HG03066 (cell line): ENCODE data around the gene SHC4.
"Not testable (repeated sequence)": the region's sequence is repeated elsewhere in the genome, so short reads cannot be mapped to it uniquely, and the experiment has no call there.

ENCODE experiments used
- ATAC-seq: cut with Tn5 transposase; IDR thresholded peaks from one replicate; pipeline ENCODE4 v1.9.1; 2021; ENCODE audit warnings: low read depth; ENCODE audit not compliant: unreplicated experiment

SHC4 gene

GRCh38 chr15:48928877-48929538 lies 34.7 kb downstream of the SHC4 start:
- no peak for ATAC-seq

- no peak for ATAC-seq
These were observed 38.0 kb downstream of the SHC4 start for GRCh38 chr15:48925714-48926223.

GRCh38 chr15:48924528-48925393 lies 39.0 kb downstream of the SHC4 start:
- no peak for ATAC-seq

GRCh38 chr15:48922046-48922445 lies 41.7 kb downstream of the SHC4 start:
- no peak for ATAC-seq

- no peak for ATAC-seq
These were observed 47.0 kb downstream of the SHC4 start for GRCh38 chr15:48916721-48917120.

GRCh38 chr15:48915861-48916260 lies 47.9 kb downstream of the SHC4 start:
- ATAC-seq = no peak

GRCh38 chr15:48914717-48915116 lies 49.0 kb downstream of the SHC4 start:
- no peak for ATAC-seq

- ATAC-seq = no peak
These were observed 50.6 kb downstream of the SHC4 start for GRCh38 chr15:48913141-48913540.

GRCh38 chr15:48910554-48910953 lies 53.2 kb downstream of the SHC4 start:
- ATAC-seq = not testable (repeated sequence)

GRCh38 chr15:48909313-48909712 lies 54.4 kb downstream of the SHC4 start:
- not testable (repeated sequence) for ATAC-seq

- ATAC-seq = no peak
These were observed 57.9 kb downstream of the SHC4 start for GRCh38 chr15:48905847-48906246.

GRCh38 chr15:48905216-48905615 lies 58.5 kb downstream of the SHC4 start:
- ATAC-seq = no peak

- ATAC-seq = no peak
These were observed 59.0 kb downstream of the SHC4 start for GRCh38 chr15:48904758-48905157.

- no peak for ATAC-seq
These were observed 63.9 kb downstream of the SHC4 start for GRCh38 chr15:48899793-48900192.

- no peak for ATAC-seq
These were observed 65.3 kb downstream of the SHC4 start for GRCh38 chr15:48898446-48898845.

- no peak for ATAC-seq
These were observed 65.7 kb downstream of the SHC4 start for GRCh38 chr15:48898032-48898431.

GRCh38 chr15:48896869-48897814 lies 66.6 kb downstream of the SHC4 start:
- no peak for ATAC-seq

GRCh38 chr15:48893311-48893710 lies 70.4 kb downstream of the SHC4 start:
- no peak for ATAC-seq

GRCh38 chr15:48891232-48891765 lies 72.4 kb downstream of the SHC4 start:
- ATAC-seq = no peak

- ATAC-seq = no peak
These were observed 73.2 kb downstream of the SHC4 start for GRCh38 chr15:48890375-48890972.
